IMR-90 (cell line): ENCODE measurements around the gene SYNGR2. TPM values are rescaled to one million over a fixed set of nuclear protein-coding genes. Genes with fewer than 3 reads are reported as not detected.
"Not testable (repeated sequence)": the region's sequence is repeated elsewhere in the genome, so short reads cannot be mapped to it uniquely, and the experiment has no call there.

Experiments
- ATAC-seq: fragments of 200-7000 bp; cut with Tn5 transposase; 2 replicates; pipeline ENCODE4 v1.9.1; 2020; ENCODE audit warnings: low read depth, mild to moderate bottlenecking, moderate library complexity
- BruUV-seq: library from RNA; stranded (reverse); fragments of 400-500 nt; replicated peaks from 2 replicates; lab custom pipeline; 2021; lab: Mats Ljungman, UMichigan
- CTCF ChIA-PET: fragments of 300-600 bp; formaldehyde crosslinking; extraction: SDS; loops from one replicate; lab custom pipeline; 2021; ENCODE audit warnings: antibody characterized with exemption; lab: Yijun Ruan, JAX
- POLR2A ChIA-PET: fragments of 300-600 bp; sonication (Branson Sonifier 250); formaldehyde crosslinking; loops from one replicate; lab custom pipeline; 2022; ENCODE audit warnings: antibody characterized with exemption; ENCODE audit not compliant: unreplicated experiment; lab: Charles Lee
- DNase-seq: peaks from one replicate; pipeline ENCODE4 v3.0.0; 2013
- H2AFZ ChIP-seq: replicated peaks from 2 replicates; pipeline ENCODE3; 2013; ENCODE audit warnings: low read length, mild to moderate bottlenecking; ENCODE audit not compliant: poor library complexity
- H2AK5ac ChIP-seq: 2 replicates; pipeline ENCODE4 v1.6.1; 2013; ENCODE audit warnings: low read depth, low read length, inconsistent platforms
- H2AK9ac ChIP-seq: replicated peaks from 2 replicates; pipeline ENCODE3; 2013; ENCODE audit warnings: mild to moderate bottlenecking, low read depth, low read length, moderate library complexity; ENCODE audit not compliant: poor library complexity
- H2BK120ac ChIP-seq: 2 replicates; pipeline ENCODE4 v1.6.1; 2013; ENCODE audit warnings: low read depth, low read length, inconsistent platforms
- H2BK15ac ChIP-seq: 3 replicates; pipeline ENCODE4 v1.6.1; 2013; ENCODE audit warnings: low read depth, low read length, inconsistent platforms
- H2BK20ac ChIP-seq: 2 replicates; pipeline ENCODE4 v1.6.1; 2013; ENCODE audit warnings: low read depth, mild to moderate bottlenecking, inconsistent platforms, low read length, moderate library complexity
- H2BK5ac ChIP-seq: 2 replicates; pipeline ENCODE4 v1.6.1; 2013; ENCODE audit warnings: mild to moderate bottlenecking, low read depth, low read length, inconsistent platforms; ENCODE audit not compliant: poor library complexity, severe bottlenecking
- H3K14ac ChIP-seq: replicated peaks from 2 replicates; pipeline ENCODE4 v1.6.1; 2013; ENCODE audit warnings: low read depth, low read length, inconsistent platforms
- H3K18ac ChIP-seq: 2 replicates; pipeline ENCODE4 v1.6.1; 2013; ENCODE audit warnings: low read depth, low read length, control low read depth
- H3K23ac ChIP-seq: 2 replicates; pipeline ENCODE4 v1.6.1; 2013; ENCODE audit warnings: low read depth, low read length, inconsistent platforms
- H3K27ac ChIP-seq: 2 replicates; pipeline ENCODE4 v1.5.1; 2013; ENCODE audit warnings: mild to moderate bottlenecking, control low read depth, low read length; ENCODE audit not compliant: insufficient read depth
- H3K27me3 ChIP-seq: 2 replicates; pipeline ENCODE4 v1.6.1; 2013; ENCODE audit warnings: low read length; ENCODE audit not compliant: control insufficient read depth, insufficient read depth
- H3K36me3 ChIP-seq: 2 replicates; pipeline ENCODE4 v1.6.1; 2013; ENCODE audit warnings: low read length, mixed read lengths; ENCODE audit not compliant: control insufficient read depth, insufficient read depth
- H3K4ac ChIP-seq: 2 replicates; pipeline ENCODE4 v1.6.1; 2013; ENCODE audit warnings: low read depth, low read length, inconsistent platforms
- H3K4me1 ChIP-seq: 2 replicates; pipeline ENCODE4 v1.6.1; 2013; ENCODE audit warnings: low read length, mixed read lengths; ENCODE audit not compliant: control insufficient read depth, insufficient read depth
- H3K4me2 ChIP-seq: 2 replicates; pipeline ENCODE4 v1.6.1; 2013; ENCODE audit warnings: low read depth, mild to moderate bottlenecking, control low read depth, low read length, moderate library complexity
- H3K4me3 ChIP-seq: 2 replicates; pipeline ENCODE4 v1.5.1; 2013; ENCODE audit warnings: low read depth, mild to moderate bottlenecking, control low read depth, low read length, moderate library complexity; ENCODE audit not compliant: insufficient read depth
- H3K56ac ChIP-seq: 2 replicates; pipeline ENCODE4 v1.6.1; 2013; ENCODE audit warnings: low read length, inconsistent platforms; ENCODE audit not compliant: insufficient read depth; ENCODE audit errors: extremely low read depth
- H3K79me1 ChIP-seq, 2 experiments: 2 replicates each; pipeline ENCODE4 v1.6.1; 2013; ENCODE audit warnings: low read length in 2 of 2, inconsistent platforms in 1 of 2, low read depth in 1 of 2
- H3K9ac ChIP-seq: 2 replicates; pipeline ENCODE4 v1.6.1; 2013; ENCODE audit warnings: low read depth, low read length, control low read depth
- H3K9me1 ChIP-seq: 2 replicates; pipeline ENCODE4 v1.6.1; 2013; ENCODE audit warnings: low read length, inconsistent platforms; ENCODE audit not compliant: insufficient read depth
- H3K9me3 ChIP-seq: 2 replicates; pipeline ENCODE4 v1.6.1; 2013; ENCODE audit warnings: low read length; ENCODE audit not compliant: control insufficient read depth, insufficient read depth
- H4K20me1 ChIP-seq: 2 replicates; pipeline ENCODE4 v1.6.1; 2013; ENCODE audit warnings: low read length, inconsistent platforms; ENCODE audit not compliant: insufficient read depth
- H4K5ac ChIP-seq: 2 replicates; pipeline ENCODE4 v1.6.1; 2013; ENCODE audit warnings: mild to moderate bottlenecking, low read depth, low read length, control low read depth
- H4K8ac ChIP-seq, 2 experiments: 2 replicates each; pipeline ENCODE4 v1.6.1; 2013; ENCODE audit warnings: low read depth in 2 of 2, low read length in 2 of 2, control low read depth in 1 of 2, inconsistent platforms in 1 of 2
- H4K91ac ChIP-seq: 2 replicates; pipeline ENCODE4 v1.6.1; 2013; ENCODE audit warnings: low read depth, low read length, inconsistent platforms; ENCODE audit not compliant: insufficient read depth
- WGBS, 2 experiments: methylation state at CpG; one replicate each; pipeline versions ENCODE4 v1.1.5 to v1.1.7; 2013; ENCODE audit warnings: missing lambda C conversion rate in 2 of 2; ENCODE audit not compliant: insufficient read length in 1 of 2; ENCODE audit errors: extremely low coverage in 2 of 2; 5-methylcytosine and 5-hydroxymethylcytosine counted together
- dilution Hi-C: fragments of 300-500 bp; cut with HindIII; formaldehyde crosslinking; loops from one replicate; pipeline ENCODE4 v1.14.3; 2018; ENCODE audit warnings: low sequenced_read_pairs; ENCODE audit not compliant: unreplicated experiment
- in situ Hi-C: fragments of 300-500 bp; cut with MboI; formaldehyde crosslinking; loops from 3 replicates; pipeline ENCODE4 v1.14.3; 2019; ENCODE audit warnings: low sequenced_read_pairs, inconsistent platforms, mixed read lengths
- intact Hi-C: fragments of 100-400 bp; cut with micrococcal nuclease; formaldehyde crosslinking; loops from 2 replicates; pipeline ENCODE4 v1.10.0; 2022
- polyA plus RNA-seq, 3 experiments: library from polyadenylated mRNA; depleted of rRNA; stranded (reverse); fragments of >200 nt; gene quantifications; 2 replicates each; pipeline ENCODE4 v1.2.3, GENCODE V29; 2012; ENCODE audit warnings: low replicate concordance in 1 of 3
- total RNA-seq: library from RNA; depleted of rRNA; stranded (reverse); fragments of >200 nt; gene quantifications from 2 replicates; pipeline ENCODE4 v1.2.3, GENCODE V29; 2012
- TF ChIP-seq, protein P1 (sequence below): fragments of 150-350 bp; IDR thresholded peaks from 2 replicates; pipeline ENCODE4 v1.6.1; 2017; ENCODE audit warnings: mild to moderate bottlenecking, antibody characterized with exemption, low read length, low read depth

The SYNGR2 gene
- total and polyA plus RNA-seq, 2 of the 4 experiments (the other 2 are of a cell fraction), result 11.1 to 63.1 TPM

GRCh38 chr17:78170692-78171590, 2.6 kb downstream of the SYNGR2 start (continued):
- TF ChIP-seq, protein P1, sequence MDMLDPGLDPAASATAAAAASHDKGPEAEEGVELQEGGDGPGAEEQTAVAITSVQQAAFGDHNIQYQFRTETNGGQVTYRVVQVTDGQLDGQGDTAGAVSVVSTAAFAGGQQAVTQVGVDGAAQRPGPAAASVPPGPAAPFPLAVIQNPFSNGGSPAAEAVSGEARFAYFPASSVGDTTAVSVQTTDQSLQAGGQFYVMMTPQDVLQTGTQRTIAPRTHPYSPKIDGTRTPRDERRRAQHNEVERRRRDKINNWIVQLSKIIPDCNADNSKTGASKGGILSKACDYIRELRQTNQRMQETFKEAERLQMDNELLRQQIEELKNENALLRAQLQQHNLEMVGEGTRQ, result no peak

DNA sequence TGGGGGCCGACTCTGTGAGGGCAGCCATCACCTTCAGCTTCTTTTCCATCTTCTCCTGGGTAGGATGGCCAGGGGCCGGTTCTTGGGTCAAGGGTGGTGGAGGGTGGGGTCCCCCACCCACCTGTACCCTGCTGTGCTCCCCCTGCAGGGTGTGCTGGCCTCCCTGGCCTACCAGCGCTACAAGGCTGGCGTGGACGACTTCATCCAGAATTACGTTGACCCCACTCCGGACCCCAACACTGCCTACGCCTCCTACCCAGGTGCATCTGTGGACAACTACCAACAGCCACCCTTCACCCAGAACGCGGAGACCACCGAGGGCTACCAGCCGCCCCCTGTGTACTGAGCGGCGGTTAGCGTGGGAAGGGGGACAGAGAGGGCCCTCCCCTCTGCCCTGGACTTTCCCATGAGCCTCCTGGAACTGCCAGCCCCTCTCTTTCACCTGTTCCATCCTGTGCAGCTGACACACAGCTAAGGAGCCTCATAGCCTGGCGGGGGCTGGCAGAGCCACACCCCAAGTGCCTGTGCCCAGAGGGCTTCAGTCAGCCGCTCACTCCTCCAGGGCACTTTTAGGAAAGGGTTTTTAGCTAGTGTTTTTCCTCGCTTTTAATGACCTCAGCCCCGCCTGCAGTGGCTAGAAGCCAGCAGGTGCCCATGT, 3.3 kb downstream of the SYNGR2 start:
- H3K4me2 ChIP-seq, result not testable (repeated sequence)
- WGBS, 2 experiments, result 90% methylated on average over 8 of the region's 19 CpGs; no CpG with 5 or more reads in 1 of the 2 experiments

More for the DNA sequence above, 3.3 kb downstream of the SYNGR2 start:
- H3K18ac ChIP-seq, H4K8ac ChIP-seq, H2BK15ac ChIP-seq, in situ Hi-C loops, H3K9me3 ChIP-seq, H3K9me1 ChIP-seq, DNase-seq, H3K27me3 ChIP-seq, intact Hi-C loops, H3K56ac ChIP-seq, H4K20me1 ChIP-seq, H4K91ac ChIP-seq, H3K23ac ChIP-seq, H3K27ac ChIP-seq, H3K14ac ChIP-seq, H3K36me3 ChIP-seq, H2BK20ac ChIP-seq, H3K9ac ChIP-seq, CTCF ChIA-PET, POLR2A ChIA-PET, H2AFZ ChIP-seq, H3K4ac ChIP-seq, H2BK5ac ChIP-seq, H2BK120ac ChIP-seq, H4K5ac ChIP-seq, H2AK5ac ChIP-seq, H3K4me3 ChIP-seq, dilution Hi-C loops, ATAC-seq: not testable (repeated sequence)
- peaks cover 13% of the 10 kb centered on the region for H3K4me1 ChIP-seq
- H2AK9ac ChIP-seq, result peak overlapping the region; percentile 72
- peaks cover 0 to 30% of the 10 kb centered on the region in 2 experiments; a peak in 2 of 4 replicates for H3K79me1 ChIP-seq
- TSS peak; percentile 78 for BruUV-seq
